GM18502 (cell line): ENCODE data around the gene AP3D1.
"Not testable (repeated sequence)": the region's sequence is repeated elsewhere in the genome, so short reads cannot be mapped to it uniquely, and the experiment has no call there.

Experiments
- ATAC-seq: cut with Tn5 transposase; IDR thresholded peaks from one replicate; pipeline ENCODE4 v1.9.1; 2021; ENCODE audit warnings: mild to moderate bottlenecking; ENCODE audit not compliant: unreplicated experiment, poor library complexity

AP3D1 gene

GRCh38 chr19:2151339-2152229 lies at the start of gene AP3D1:
Gene AP3D1 (minus strand): TSS chr19:2151566. CDS start chr19:2151334, 232 bp downstream.
- ATAC-seq = peak; percentile 87

DNA sequence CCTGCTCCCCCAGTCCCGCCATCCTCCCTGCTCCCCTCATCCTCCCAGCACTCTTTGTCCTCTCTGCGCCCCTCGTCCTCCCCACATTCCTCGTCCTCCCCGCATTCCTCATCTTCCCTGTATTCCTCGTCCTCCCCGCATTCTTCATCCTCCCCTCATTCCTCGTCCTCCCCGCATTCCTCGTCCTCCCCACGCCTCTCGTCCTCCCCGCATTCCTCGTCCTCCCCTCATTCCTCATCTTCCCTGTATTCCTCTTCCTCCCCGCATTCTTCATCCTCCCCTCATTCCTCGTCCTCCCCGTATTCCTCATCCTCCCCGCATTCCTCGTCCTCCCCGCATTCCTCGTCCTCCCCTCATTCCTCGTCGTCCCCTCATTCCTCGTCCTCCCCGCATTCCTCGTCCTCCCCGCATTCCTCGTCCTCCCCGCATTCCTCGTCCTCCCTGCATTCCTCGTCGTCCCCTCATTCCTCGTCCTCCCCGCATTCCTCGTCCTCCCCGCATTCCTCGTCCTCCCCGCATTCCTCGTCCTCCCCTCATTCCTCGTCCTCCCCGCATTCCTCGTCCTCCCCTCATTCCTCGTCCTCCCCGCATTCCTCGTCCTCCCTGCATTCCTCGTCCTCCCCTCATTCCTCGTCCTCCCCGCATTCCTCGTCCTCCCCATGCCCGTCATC lies 49.4 kb upstream of the AP3D1 start:
- ATAC-seq = not testable (repeated sequence)

DNA sequence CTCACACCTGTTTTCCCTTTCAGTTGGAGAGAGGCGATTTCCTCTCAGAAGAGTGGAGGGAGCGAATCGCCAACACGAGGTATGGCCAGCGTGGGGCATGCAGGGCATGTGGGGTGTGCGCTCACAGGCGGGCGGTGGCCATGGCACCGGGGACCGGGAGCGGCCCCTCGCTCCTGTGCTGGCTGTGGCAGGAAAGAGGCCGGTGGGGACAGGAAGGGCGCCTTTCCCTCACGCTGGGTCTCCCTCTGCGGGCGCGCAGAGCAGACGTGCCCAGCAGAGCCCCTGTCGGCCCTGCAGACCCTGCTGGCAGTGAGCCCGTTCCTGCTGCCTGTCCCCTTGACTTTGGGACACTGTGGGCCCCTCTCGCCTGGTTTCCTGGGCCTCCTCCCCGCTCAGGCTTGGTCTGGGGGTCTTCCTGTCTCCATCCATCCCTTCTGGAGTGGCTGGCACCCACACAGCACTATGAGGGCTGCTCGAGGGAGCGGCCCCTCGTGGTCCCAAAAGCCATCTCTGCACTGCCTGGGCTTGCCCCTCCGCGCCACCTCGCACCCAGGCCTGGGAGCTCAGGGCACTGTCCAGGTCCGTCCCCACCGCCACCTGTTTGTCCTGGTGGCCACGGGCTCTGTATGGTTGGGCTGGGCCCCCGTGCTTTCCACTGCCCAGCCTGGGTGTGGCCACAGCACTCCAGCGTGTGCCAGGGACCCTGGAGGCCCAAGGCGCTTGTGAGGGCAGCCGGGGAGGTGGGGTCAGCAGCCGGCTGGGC lies 48.7 kb upstream of the AP3D1 start:
- no peak for ATAC-seq

GRCh38 chr19:2199215-2199614 lies 47.8 kb upstream of the AP3D1 start:
- no peak for ATAC-seq

- ATAC-seq = no peak
Measured at GRCh38 chr19:2198317-2198716, 47.0 kb upstream of the AP3D1 start.

DNA sequence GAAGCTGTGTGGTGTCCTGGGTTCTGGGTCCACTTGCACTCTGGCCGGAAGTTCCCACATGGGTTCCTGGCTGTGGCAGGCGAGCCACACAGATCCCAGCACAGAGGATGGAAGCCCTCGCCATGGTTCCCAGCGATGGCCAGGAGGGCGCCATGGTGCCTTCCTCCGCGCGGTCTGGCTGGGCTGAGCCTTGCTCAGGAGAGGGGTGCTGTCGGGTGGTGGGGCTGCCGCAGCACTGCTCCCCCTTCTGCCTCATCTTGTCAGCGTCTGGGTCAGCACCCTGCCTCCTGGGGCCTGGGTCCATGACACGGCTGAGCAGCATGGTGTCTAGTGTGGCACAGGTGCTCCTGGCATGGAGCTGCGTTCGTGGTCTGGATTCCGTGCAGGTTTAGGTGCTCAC lies 45.9 kb upstream of the AP3D1 start:
- no peak for ATAC-seq

- no peak for ATAC-seq
Measured at GRCh38 chr19:2195914-2196313, 44.5 kb upstream of the AP3D1 start.

DNA sequence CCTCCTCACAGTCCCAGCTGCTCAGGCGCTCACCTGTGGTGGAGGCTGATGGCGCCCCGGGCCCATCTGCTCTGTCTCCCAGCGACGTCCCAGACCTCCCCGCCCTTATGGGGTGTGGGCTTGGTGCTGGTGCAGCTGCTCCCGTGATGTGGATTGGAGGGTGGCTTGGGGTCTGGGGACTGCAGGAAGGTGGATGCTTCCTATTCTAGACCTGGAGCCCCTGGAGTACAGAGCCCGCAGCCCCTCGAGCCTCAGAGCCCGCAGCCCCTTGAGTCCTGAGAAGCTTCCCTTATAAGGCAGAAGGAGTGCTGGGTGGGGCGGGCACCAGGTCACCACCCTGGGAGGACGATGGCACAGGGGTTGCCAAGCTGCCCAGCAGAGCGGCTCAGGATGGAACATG lies 44.0 kb upstream of the AP3D1 start:
- no peak for ATAC-seq

- no peak for ATAC-seq
Measured at GRCh38 chr19:2194513-2195078, 43.2 kb upstream of the AP3D1 start.

- no peak for ATAC-seq
Measured at GRCh38 chr19:2193807-2194206, 42.4 kb upstream of the AP3D1 start.

GRCh38 chr19:2192862-2193261 lies 41.5 kb upstream of the AP3D1 start:
- no peak for ATAC-seq

GRCh38 chr19:2191456-2192310 lies 40.3 kb upstream of the AP3D1 start:
- no peak for ATAC-seq

GRCh38 chr19:2190848-2191455 lies 39.6 kb upstream of the AP3D1 start:
- no peak for ATAC-seq

DNA sequence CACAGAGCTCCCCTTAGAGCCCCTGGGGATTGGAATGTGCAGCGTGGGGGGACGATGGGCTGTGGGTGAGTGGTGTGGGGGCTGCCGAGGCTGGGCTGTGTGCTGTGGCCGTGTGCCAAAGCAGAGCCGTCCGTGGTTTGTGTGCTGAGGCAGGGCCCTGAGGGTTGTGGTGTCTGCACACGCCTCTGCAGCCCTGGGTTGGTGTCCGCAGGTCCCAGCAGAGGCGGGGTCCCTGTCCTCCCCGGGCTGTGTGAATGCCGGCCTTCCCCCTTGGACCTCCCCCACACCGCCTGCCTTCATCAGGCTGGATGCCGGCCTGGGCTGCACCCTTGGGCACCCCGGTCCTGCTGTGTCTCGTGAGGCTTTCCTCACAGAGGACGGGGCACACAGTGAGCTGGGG lies 38.5 kb upstream of the AP3D1 start:
- no peak for ATAC-seq

- ATAC-seq = no peak
Measured at GRCh38 chr19:2188708-2189385, 37.5 kb upstream of the AP3D1 start.

GRCh38 chr19:2187159-2187558 lies 35.8 kb upstream of the AP3D1 start:
- ATAC-seq = no peak

DNA sequence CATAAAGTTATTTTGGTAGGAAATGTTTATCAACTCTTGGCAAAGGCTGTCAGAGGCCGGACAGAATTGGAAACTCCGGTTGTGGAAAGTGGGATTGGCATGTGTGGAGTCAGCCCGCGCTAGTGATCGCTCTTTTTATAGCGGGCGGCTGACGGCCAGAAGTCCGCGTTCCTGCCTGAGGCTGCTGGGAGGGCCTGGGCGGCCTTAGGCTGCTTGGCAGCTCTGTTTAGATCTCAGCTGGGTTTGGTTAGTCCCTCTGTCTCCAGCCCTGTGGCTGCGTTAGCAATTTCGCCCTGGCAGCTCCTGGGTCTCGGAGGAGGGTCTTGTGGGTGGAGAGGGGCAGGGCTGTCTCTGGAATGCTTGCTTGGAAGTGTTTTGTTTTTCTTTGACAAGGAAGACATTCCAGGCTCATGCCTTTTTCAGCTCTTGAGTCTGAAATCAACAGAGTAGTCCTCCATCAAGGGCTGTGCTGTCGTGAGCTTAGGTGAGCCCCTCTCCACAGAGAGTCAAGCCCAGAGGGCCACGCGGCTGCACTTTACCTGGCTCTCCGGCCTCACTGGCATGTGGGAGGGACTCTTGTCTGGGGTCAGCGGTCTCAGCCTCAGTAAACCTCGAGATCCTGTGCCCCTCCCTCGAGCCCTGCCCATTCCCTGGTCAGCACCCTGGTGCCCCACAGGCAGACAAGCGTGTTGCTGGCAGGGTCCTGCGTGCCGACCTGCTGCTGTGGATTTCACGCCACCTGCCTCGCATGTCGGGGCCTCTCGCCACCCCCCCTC lies 34.9 kb upstream of the AP3D1 start:
- ATAC-seq = no peak

DNA sequence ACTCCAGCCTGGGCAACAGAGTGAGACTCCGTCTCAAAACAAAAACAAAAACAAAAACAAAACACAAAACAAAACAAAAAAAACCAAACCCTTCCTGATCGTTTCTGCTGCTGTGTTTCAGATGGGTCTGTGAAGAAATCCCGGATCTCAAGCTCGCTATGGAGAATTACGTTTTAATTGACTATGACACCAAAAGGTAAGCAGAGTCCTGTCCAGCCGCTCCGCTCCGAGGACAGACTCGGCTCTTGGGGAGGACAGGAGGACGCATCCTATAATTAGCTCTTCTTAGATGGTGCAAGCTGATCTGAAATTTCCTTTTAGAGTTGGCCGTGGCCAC lies 34.3 kb upstream of the AP3D1 start:
- ATAC-seq = no peak
